Esophagus muscularis mucosa (tissue), 4 donors: ENCODE data around the gene SCLT1. TPM values are rescaled to one million over a fixed set of nuclear protein-coding genes. Genes with fewer than 3 reads are reported as not detected.

Experiments used
- DNase-seq: peaks from one replicate; pipeline ENCODE4 v3.0.0-alpha.2; 2017; ENCODE audit errors: extremely low spot score
- H3K27ac ChIP-seq, 4 donors: fragments of 200-600 bp; sonication (generic); replicated peaks in 1 of 4; 1 replicate in 3 of 4; 2 replicates in 1 of 4; pipeline ENCODE4 v1.5.1; 2016 to 2019; ENCODE audit warnings: mild to moderate bottlenecking in 1 of 4
- H3K27me3 ChIP-seq, 4 donors: fragments of 200-600 bp; sonication (generic); one replicate each; pipeline versions ENCODE4 v1.5.1 to v1.6.0; 2016 to 2019
- H3K36me3 ChIP-seq, 4 donors: fragments of 200-600 bp; sonication (generic); one replicate each; pipeline ENCODE4 v1.5.1; 2016 to 2019
- H3K4me1 ChIP-seq, 4 donors: fragments of 200-600 bp; sonication (generic); one replicate each; pipeline ENCODE4 v1.5.1; 2016 to 2019
- H3K4me3 ChIP-seq, 4 donors: fragments of 200-600 bp; sonication (generic); 1 replicate in 2 of 4; 2 replicates in 2 of 4; pipeline ENCODE4 v1.5.1; 2016 to 2019; ENCODE audit warnings: mild to moderate bottlenecking in 4 of 4, moderate library complexity in 1 of 4
- H3K9me3 ChIP-seq, 4 donors: fragments of 200-600 bp; sonication (generic); 1 replicate in 3 of 4; 2 replicates in 1 of 4; pipeline ENCODE4 v1.5.1; 2016 to 2019
- CTCF ChIP-seq, 3 experiments: fragments of 200-600 bp in 2 of 3; fragments of 450-650 bp in 1 of 3; sonication (generic) in 2 of 3; IDR thresholded peaks; one replicate each; pipeline ENCODE4 v1.5.1; 2017 to 2019; ENCODE audit warnings: antibody characterized with exemption in 3 of 3, mild to moderate bottlenecking in 2 of 3, moderate library complexity in 1 of 3
- EP300 ChIP-seq: sonication (generic); formaldehyde crosslinking; IDR thresholded peaks from one replicate; pipeline ENCODE4 v1.6.1; 2017; ENCODE audit warnings: antibody characterized with exemption
- POLR2A ChIP-seq: fragments of 450-650 bp; IDR thresholded peaks from one replicate; pipeline ENCODE4 v1.6.1; 2017; ENCODE audit warnings: antibody characterized with exemption, moderate library complexity, mild to moderate bottlenecking, low read depth
- POLR2AphosphoS5 ChIP-seq, 2 donors: sonication (generic); formaldehyde crosslinking; IDR thresholded peaks; one replicate each; pipeline ENCODE4 v1.6.1; 2017; ENCODE audit warnings: antibody characterized with exemption in 2 of 2
- WGBS: methylation state at CpG from one replicate; pipeline ENCODE4 v1.1.5; 2018; 5-methylcytosine and 5-hydroxymethylcytosine counted together
- intact Hi-C: fragments of 100-400 bp; cut with DNase I; formaldehyde crosslinking; loops from one replicate; pipeline ENCODE4 v1.15.1; 2023
- total RNA-seq, 4 donors: library from RNA; depleted of rRNA; stranded (reverse); fragments of >200 nt; gene quantifications; one replicate each; pipeline versions ENCODE4 v1.1.0 to v1.2.1, GENCODE V29; 2016

Gene SCLT1
- total RNA-seq, 4 donors from 2014 or later: 6.4 to 12.5 (median 9.7) TPM

- TF ChIP-seq POLR2AphosphoS5 (IDR thresholded peaks at IDR 0.05): no peak
- TF ChIP-seq EP300: no peak
- no peak for TF ChIP-seq CTCF (IDR thresholded peaks at IDR 0.05)
- no peak for TF ChIP-seq POLR2A
- H3K4me3 ChIP-seq: no peak overlapping the region
- H3K27me3 ChIP-seq: no peaks in the 10 kb centered on the region
- 100% methylated on average over 1 of the region's 1 CpG for WGBS
- peaks cover 0 to 5% (median 0%) of the 10 kb centered on the region in 4 donors for H3K36me3 ChIP-seq
- no peak overlapping the region for H3K27ac ChIP-seq
- H3K9me3 ChIP-seq: no peaks in the 10 kb centered on the region
- no peak for DNase-seq
- intact Hi-C loops: no loop called here
- H3K4me1 ChIP-seq: peaks cover 3 to 5% (median 4%) of the 10 kb centered on the region in 4 donors
These were observed 114.4 kb downstream of the SCLT1 start for GRCh38 chr4:128978985-128979384.

GRCh38 chr4:128974136-128974581, 119.2 kb downstream of the SCLT1 start:
- TF ChIP-seq POLR2AphosphoS5 (IDR thresholded peaks at IDR 0.05): no peak
- TF ChIP-seq CTCF (IDR thresholded peaks at IDR 0.05): no peak
- TF ChIP-seq EP300: no peak
- no peak for TF ChIP-seq POLR2A
- no peak for DNase-seq
- Histone ChIP-seq H3K36me3 (peaks cover 0 to 2% (median under 1%) of the 10 kb centered on the region in 4 donors), H3K27me3 (no peaks in the 10 kb centered on the region), H3K9me3 (no peaks in the 10 kb centered on the region), H3K4me3 (no peak overlapping the region), H3K4me1 (peaks cover 3 to 6% (median 5%) of the 10 kb centered on the region in 4 donors), H3K27ac (no peak overlapping the region)
- intact Hi-C loops: no loop called here
- 38% methylated on average over 2 of the region's 2 CpGs for WGBS

DNA sequence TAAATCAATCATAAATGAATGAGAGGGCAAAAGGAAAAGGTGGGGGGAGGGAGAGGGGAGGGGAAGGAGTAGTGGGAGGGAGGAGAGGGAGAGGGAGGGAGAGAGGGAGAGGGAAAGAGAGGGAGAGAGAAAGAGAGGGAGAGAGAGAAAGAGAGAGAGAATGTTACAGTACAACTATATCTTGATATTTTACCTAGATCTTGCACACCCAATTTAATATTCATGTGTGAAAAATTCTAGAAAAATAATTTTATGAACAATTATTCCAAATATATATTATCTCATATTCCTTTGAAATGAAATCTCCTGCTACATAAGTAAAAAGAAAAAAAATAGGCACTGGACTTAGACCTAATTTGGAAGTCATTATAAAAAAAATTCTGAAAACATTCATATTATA, 120.0 kb downstream of the SCLT1 start:
- no peaks in the 10 kb centered on the region for H3K9me3 ChIP-seq
- peaks cover 3 to 6% (median 5%) of the 10 kb centered on the region in 4 donors for H3K4me1 ChIP-seq
- H3K36me3 ChIP-seq: peaks cover 0 to 6% (median 1%) of the 10 kb centered on the region in 4 donors
- no peak overlapping the region for H3K27ac ChIP-seq
- intact Hi-C loops: no loop called here
- no peak for DNase-seq
- no peak for TF ChIP-seq POLR2A
- no peak overlapping the region for H3K4me3 ChIP-seq
- H3K27me3 ChIP-seq: no peaks in the 10 kb centered on the region

DNA sequence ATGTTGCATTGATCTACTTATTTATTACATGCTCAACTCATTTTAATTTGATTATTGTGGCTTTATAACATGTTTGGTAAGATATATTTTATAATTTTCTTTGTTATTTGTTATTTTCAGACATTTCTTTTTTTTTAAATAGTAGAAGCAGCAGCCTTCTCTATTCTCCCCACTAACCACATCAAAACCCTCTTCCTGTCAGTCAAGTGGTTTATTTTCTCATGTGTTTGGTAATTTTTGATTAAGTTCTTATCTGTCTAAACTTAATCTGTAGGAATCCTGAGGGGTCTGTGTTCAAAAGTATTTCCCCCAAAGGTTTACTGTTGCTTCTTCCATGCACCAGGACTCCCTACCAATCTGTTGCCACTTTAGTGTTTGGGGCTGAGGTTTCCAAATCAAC, 131.9 kb downstream of the SCLT1 start:
- intact Hi-C loops: no loop called here
- Histone ChIP-seq H3K4me3 (no peak overlapping the region), H3K4me1 (no peaks in the 10 kb centered on the region), H3K27ac (no peak overlapping the region), H3K36me3 (no peaks in the 10 kb centered on the region), H3K9me3 (no peaks in the 10 kb centered on the region), H3K27me3 (no peaks in the 10 kb centered on the region)
- no peak for DNase-seq
- no peak for TF ChIP-seq POLR2A
- no peak for TF ChIP-seq CTCF (IDR thresholded peaks at IDR 0.05)
- TF ChIP-seq POLR2AphosphoS5 (IDR thresholded peaks at IDR 0.05): no peak
- no peak for TF ChIP-seq EP300

DNA sequence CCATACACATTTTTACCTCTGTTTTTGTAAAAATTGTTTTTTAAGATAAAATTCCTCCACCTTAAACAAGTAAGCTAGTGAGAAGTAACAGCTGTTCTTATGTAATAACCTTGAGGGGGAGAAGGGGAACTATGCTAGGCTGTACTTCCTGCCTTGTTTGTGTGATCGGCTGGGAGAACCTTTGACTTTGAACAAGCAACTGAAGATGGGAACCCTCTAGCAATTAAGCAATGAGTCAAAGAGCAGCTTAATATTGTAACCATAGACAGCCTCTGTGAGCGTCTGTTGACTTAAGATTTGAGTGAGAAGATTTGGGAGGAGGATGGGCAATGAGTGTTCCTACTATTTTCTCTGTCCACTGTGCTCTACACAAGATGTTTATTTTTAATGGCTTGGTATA, 135.1 kb downstream of the SCLT1 start:
- no peaks in the 10 kb centered on the region for H3K36me3 ChIP-seq
- no peaks in the 10 kb centered on the region for H3K4me1 ChIP-seq
- intact Hi-C loops: no loop called here
- H3K9me3 ChIP-seq: no peaks in the 10 kb centered on the region
- DNase-seq: no peak
- WGBS: 76% methylated on average over 2 of the region's 2 CpGs
- TF ChIP-seq CTCF (IDR thresholded peaks at IDR 0.05): no peak
- TF ChIP-seq POLR2AphosphoS5 (IDR thresholded peaks at IDR 0.05): no peak
- TF ChIP-seq POLR2A: no peak
- TF ChIP-seq EP300: no peak
- H3K27ac ChIP-seq: no peak overlapping the region
- H3K4me3 ChIP-seq: no peak overlapping the region
- H3K27me3 ChIP-seq: no peaks in the 10 kb centered on the region
